ENCODE measurements around the gene GPS1.

The GPS1 gene

DNA sequence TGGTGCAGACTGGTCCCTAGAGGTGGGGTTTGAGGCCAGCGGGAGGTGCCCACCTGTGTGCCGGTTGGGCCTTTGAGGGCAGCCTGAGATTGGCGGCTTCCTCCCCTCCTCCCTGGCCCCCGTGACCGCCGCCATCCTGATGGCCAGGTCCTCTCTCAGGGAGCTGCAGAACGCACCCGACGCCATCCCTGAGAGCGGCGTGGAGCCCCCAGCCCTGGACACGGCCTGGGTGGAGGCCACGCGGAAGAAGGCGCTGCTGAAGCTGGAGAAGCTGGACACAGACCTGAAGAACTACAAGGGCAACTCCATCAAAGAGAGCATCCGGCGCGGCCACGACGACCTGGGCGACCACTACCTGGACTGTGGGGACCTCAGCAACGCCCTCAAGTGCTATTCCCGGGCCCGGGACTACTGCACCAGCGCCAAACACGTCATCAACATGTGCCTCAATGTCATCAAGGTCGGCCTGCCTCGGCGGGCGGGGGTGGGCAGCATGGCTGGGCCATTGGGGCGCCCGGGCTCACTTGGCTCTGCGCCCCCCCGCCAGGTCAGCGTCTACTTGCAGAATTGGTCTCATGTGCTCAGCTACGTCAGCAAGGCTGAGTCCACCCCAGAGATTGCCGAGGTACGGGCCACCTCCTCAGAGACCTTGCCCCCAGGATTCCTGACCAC lies 2.8 kb downstream of the GPS1 start:
- no peak overlapping the region for H3K4me3 ChIP-seq (ENCODE audit: low read length)
- no peak overlapping the region for H3K4me2 ChIP-seq (ENCODE audit: low read length)
- no peak for TF ChIP-seq EZH2phosphoT487 (IDR thresholded peaks at IDR 0.05; ENCODE audit: low read depth)
- TF ChIP-seq, protein P1, sequence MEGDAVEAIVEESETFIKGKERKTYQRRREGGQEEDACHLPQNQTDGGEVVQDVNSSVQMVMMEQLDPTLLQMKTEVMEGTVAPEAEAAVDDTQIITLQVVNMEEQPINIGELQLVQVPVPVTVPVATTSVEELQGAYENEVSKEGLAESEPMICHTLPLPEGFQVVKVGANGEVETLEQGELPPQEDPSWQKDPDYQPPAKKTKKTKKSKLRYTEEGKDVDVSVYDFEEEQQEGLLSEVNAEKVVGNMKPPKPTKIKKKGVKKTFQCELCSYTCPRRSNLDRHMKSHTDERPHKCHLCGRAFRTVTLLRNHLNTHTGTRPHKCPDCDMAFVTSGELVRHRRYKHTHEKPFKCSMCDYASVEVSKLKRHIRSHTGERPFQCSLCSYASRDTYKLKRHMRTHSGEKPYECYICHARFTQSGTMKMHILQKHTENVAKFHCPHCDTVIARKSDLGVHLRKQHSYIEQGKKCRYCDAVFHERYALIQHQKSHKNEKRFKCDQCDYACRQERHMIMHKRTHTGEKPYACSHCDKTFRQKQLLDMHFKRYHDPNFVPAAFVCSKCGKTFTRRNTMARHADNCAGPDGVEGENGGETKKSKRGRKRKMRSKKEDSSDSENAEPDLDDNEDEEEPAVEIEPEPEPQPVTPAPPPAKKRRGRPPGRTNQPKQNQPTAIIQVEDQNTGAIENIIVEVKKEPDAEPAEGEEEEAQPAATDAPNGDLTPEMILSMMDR (IDR thresholded peaks at IDR 0.05; ENCODE audit: low read depth, low read length) = no peak
- H3K36me3 ChIP-seq (replicated peaks; ENCODE audit: low read depth, low read length) = peaks cover 18% of the 10 kb centered on the region
- H4K20me1 ChIP-seq (ENCODE audit: insufficient read depth, low read length) = peaks cover 7% of the 10 kb centered on the region; the same call in 1 of the 2 replicates
- H3K4me1 ChIP-seq (ENCODE audit: low read length) = peaks cover 13% of the 10 kb centered on the region
- peaks cover 18% of the 10 kb centered on the region for H3K79me2 ChIP-seq (ENCODE audit: low read length)
- no peak overlapping the region for H3K9ac ChIP-seq (ENCODE audit: low read length)
- H3K9me3 ChIP-seq (ENCODE audit: insufficient read depth, low read length) = no peaks in the 10 kb centered on the region
- H3K27ac ChIP-seq (ENCODE audit: low read length) = no peak overlapping the region
- no peaks in the 10 kb centered on the region for H3K27me3 ChIP-seq (ENCODE audit: low read depth, low read length)
- H2AFZ ChIP-seq (ENCODE audit: low read depth, low read length) = no peak overlapping the region

DNA sequence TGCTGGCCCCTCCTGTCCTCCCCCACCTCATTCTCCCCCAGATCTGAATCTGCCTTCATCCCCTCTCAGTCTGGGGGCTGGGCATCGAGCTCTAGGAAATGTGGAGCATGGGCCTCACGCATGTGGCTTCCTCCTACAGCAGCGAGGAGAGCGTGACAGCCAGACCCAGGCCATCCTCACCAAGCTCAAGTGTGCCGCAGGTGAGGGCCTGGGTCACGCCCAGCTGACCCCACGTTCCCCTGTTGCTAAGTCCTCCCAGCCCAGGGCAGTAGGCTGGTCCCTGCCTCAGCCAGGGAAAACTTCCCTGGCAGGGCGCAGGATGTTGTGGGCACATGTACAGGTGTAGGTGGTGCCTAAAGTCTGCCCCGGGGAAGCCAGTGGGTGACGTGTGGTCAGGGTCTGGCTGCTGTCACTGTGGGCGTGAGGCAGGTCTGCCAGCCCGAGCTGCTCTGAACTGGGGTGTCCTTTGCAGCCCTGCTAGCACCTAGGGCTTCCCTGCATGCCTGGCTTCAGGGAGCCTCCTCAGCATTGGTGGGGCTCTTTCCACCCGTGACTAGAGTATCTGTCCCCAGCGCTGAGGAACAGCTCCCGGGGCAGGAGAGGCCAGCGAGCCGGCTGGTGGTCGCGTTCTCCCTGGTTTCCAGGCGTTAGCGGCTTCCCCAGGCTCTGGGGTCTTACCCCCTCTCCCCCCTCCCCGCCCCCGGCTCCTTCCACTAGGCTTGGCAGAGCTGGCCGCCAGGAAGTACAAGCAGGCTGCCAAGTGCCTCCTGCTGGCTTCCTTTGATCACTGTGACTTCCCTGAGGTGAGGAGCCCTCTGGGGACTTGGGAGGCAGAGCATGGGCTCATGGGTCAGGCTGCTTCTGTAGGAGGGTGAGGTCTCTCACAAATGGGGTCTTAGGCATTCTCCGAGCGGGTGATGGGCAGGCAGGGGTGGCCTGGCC lies 3.6 kb downstream of the GPS1 start:
- H3K4me3 ChIP-seq (ENCODE audit: low read length) = no peak overlapping the region
- peaks cover 7% of the 10 kb centered on the region; the same call in 1 of the 2 replicates for H4K20me1 ChIP-seq (ENCODE audit: insufficient read depth, low read length)
- no peaks in the 10 kb centered on the region for H3K9me3 ChIP-seq (ENCODE audit: insufficient read depth, low read length)
- no peaks in the 10 kb centered on the region for H3K27me3 ChIP-seq (ENCODE audit: low read depth, low read length)
- TF ChIP-seq EZH2phosphoT487 (IDR thresholded peaks at IDR 0.05; ENCODE audit: low read depth) = no peak
- TF ChIP-seq, protein P1 (IDR thresholded peaks at IDR 0.05; ENCODE audit: low read depth, low read length) = no peak
- peaks cover 13% of the 10 kb centered on the region for H3K4me1 ChIP-seq (ENCODE audit: low read length)
- peaks cover 18% of the 10 kb centered on the region for H3K79me2 ChIP-seq (ENCODE audit: low read length)
- H3K36me3 ChIP-seq (replicated peaks; ENCODE audit: low read depth, low read length) = peaks cover 22% of the 10 kb centered on the region
- H3K9ac ChIP-seq (ENCODE audit: low read length) = no peak overlapping the region
- H3K27ac ChIP-seq (ENCODE audit: low read length) = no peak overlapping the region
- H2AFZ ChIP-seq (ENCODE audit: low read depth, low read length) = no peak overlapping the region
- no peak overlapping the region for H3K4me2 ChIP-seq (ENCODE audit: low read length)

GRCh38 chr17:82055965-82056728 lies 4.4 kb downstream of the GPS1 start:
- Histone ChIP-seq H3K79me2 (ENCODE audit: low read length) (peaks cover 18% of the 10 kb centered on the region), H2AFZ (ENCODE audit: low read depth, low read length) (no peak overlapping the region), H3K4me2 (ENCODE audit: low read length) (no peak overlapping the region), H3K36me3 (replicated peaks; ENCODE audit: low read depth, low read length) (peaks cover 26% of the 10 kb centered on the region), H3K9me3 (ENCODE audit: insufficient read depth, low read length) (no peaks in the 10 kb centered on the region), H3K4me1 (ENCODE audit: low read length) (peaks cover 8% of the 10 kb centered on the region), H3K4me3 (ENCODE audit: low read length) (no peak overlapping the region), H4K20me1 (ENCODE audit: insufficient read depth, low read length) (peaks cover 7% of the 10 kb centered on the region; the same call in 1 of the 2 replicates), H3K9ac (ENCODE audit: low read length) (no peak overlapping the region), H3K27me3 (ENCODE audit: low read depth, low read length) (no peaks in the 10 kb centered on the region), H3K27ac (ENCODE audit: low read length) (no peak overlapping the region)
- TF ChIP-seq, protein P1 (IDR thresholded peaks at IDR 0.05; ENCODE audit: low read depth, low read length) = no peak
